ENCODE results near the gene SMYD3. TPM values are rescaled to one million over a fixed set of nuclear protein-coding genes. Genes with fewer than 3 reads are reported as not detected.

The SMYD3 gene
- total and polyA plus RNA-seq, 10 of the 15 experiments (the other 5 are each of a cell fraction or from before 2014, with no cell fraction given) = 18.3 to 54.0 (median 24.8) TPM

- Histone ChIP-seq H3K4me1 (ENCODE audit: control insufficient read depth, insufficient read depth, low read length) (no peaks in the 10 kb centered on the region), H3K4me3 (no peak overlapping the region), H3K9me3 (replicated peaks; ENCODE audit: control insufficient read depth, insufficient read depth, low read length) (no peaks in the 10 kb centered on the region), H3K9ac (ENCODE audit: control insufficient read depth, insufficient read depth, low read length) (no peak overlapping the region), H2AFZ (ENCODE audit: control insufficient read depth, low read depth, low read length) (no peak overlapping the region), H3K79me2 (ENCODE audit: control insufficient read depth, insufficient read depth, low read length) (no peaks in the 10 kb centered on the region), H3K27me3 (replicated peaks in 1 of 2; ENCODE audit: control insufficient read depth in 2 of 2, insufficient read depth in 2 of 2, low read length in 1 of 2) (no peaks in the 10 kb centered on the region), H3K4me2 (ENCODE audit: control insufficient read depth, insufficient read depth) (no peak overlapping the region), H4K20me1 (ENCODE audit: control insufficient read depth, insufficient read depth) (no peaks in the 10 kb centered on the region; the same call in 1 of the 2 replicates), H3K27ac (ENCODE audit: control insufficient read depth, insufficient read depth) (no peak overlapping the region), H3K36me3 (ENCODE audit: control insufficient read depth in 2 of 2, insufficient read depth in 2 of 2, low read length in 1 of 2) (no peaks in the 10 kb centered on the region; a peak in 1 of 4 replicates)
- no peak for ATAC-seq
- DNase-seq (ENCODE audit: low read depth, low spot score) = no peak
- ChIA-PET SMC1A (ENCODE audit: uncharacterized antibody, unreplicated experiment) (interaction anchor here (0.8 to 1.5 kb wide), 3 partner anchors 12 to 98 kb away, joined by 3 read pairs; no protein-coding TSS in a partner anchor), CTCF (interaction anchor here (1.3 to 1.7 kb wide), 2 partner anchors 8 to 36 kb away, joined by 3 read pairs; no protein-coding TSS in a partner anchor), RAD21 (ENCODE audit: unreplicated experiment) (no interaction called here), POLR2A (no interaction called here)
- intact Hi-C loops (cut with micrococcal nuclease; ENCODE audit: unreplicated experiment) = no loop called here
- TF ChIP-seq RBBP5 (conservative IDR thresholded peaks at IDR 0.05) (no peak), E2F4 (IDR thresholded peaks at IDR 0.05; ENCODE audit: low read depth, low read length) (no peak), ZNF384 (IDR thresholded peaks at IDR 0.05; ENCODE audit: borderline replicate concordance, low read depth, low read length) (no peak), EGR1 (IDR thresholded peaks at IDR 0.05; ENCODE audit: borderline replicate concordance in 1 of 2, low read depth in 2 of 2, low read length in 2 of 2) (no peak), SP1 (IDR thresholded peaks at IDR 0.05; ENCODE audit: low read depth, low read length) (no peak), PAX5 (IDR thresholded peaks at IDR 0.05; ENCODE audit: borderline replicate concordance, low read depth, low read length) (no peak), NFYB (IDR thresholded peaks at IDR 0.05; ENCODE audit: insufficient read depth, low read depth, low read length) (no peak)
- WGBS (ENCODE audit: insufficient coverage, insufficient replicate concordance, low lambda C conversion rate, missing lambda C conversion rate) = 97% methylated on average over 17 of the region's 17 CpGs
- in situ Hi-C loops (cut with MboI) = no loop called here
- BruUV-seq (replicated peaks) = no TSS peak
- FAIRE-seq = no peak
Measured at GRCh38 chr1:245853291-245853690, 653.8 kb downstream of the SMYD3 start.
